Stimulated activated naive B cell treated with anti-CD40 and anti-IgM and Interleukin-4, amounts not matched to agents 10 μg/mL and 1 μg/mL and 100 μg/mL, for 72 hours (primary cell): Measurements from ENCODE around the gene IGFBP3.

Source experiments
- ATAC-seq, 2 donors: fragments of 150-1000 bp; cut with Tn5 transposase; replicated peaks; 2 replicates each; pipeline ENCODE4 v1.10.0; 2021; ENCODE audit warnings: moderate library complexity in 1 of 2
- DNase-seq: peaks from one replicate; pipeline ENCODE4 v3.0.0; 2021
- H3K27ac Mint-ChIP-seq: one replicate; pipeline ENCODE4 v1.8.0; 2022; ENCODE audit warnings: mild to moderate bottlenecking, mixed read lengths
- H3K27me3 Mint-ChIP-seq, 2 donors: one replicate each; pipeline ENCODE4 v1.8.0; 2022; ENCODE audit warnings: mixed read lengths in 2 of 2
- H3K36me3 Mint-ChIP-seq, 2 donors: one replicate each; pipeline ENCODE4 v1.8.0; 2022; ENCODE audit warnings: mixed read lengths in 2 of 2, mild to moderate bottlenecking in 1 of 2
- H3K4me1 Mint-ChIP-seq, 2 donors: one replicate each; pipeline ENCODE4 v1.8.0; 2022; ENCODE audit warnings: mixed read lengths in 2 of 2, mild to moderate bottlenecking in 1 of 2
- H3K4me3 Mint-ChIP-seq, 2 donors: one replicate each; pipeline ENCODE4 v1.8.0; 2022; ENCODE audit warnings: mild to moderate bottlenecking in 2 of 2, mixed read lengths in 2 of 2, moderate library complexity in 1 of 2
- H3K9me3 Mint-ChIP-seq, 2 donors: one replicate each; pipeline ENCODE4 v1.8.0; 2022; ENCODE audit warnings: mixed read lengths in 2 of 2, mild to moderate bottlenecking in 1 of 2

The IGFBP3 gene

DNA sequence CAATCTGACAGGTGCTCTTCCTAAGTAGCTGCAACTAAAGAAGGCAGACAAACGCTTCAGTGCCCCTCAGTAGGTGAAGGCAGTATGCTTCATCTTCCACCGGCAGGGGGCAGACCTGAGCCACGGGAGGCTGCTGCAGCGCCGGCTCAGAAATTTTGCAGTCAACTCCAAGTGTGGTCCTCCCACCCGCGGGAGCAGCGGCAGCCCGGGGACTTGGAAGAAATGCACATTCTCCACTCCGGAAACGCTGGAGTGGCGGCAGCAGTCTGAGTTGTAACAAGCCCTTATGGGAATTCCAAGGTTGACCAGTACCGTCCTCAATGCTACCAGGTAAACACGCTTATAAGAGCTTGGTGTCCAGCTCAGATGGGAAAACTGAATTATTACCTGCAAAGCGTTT, 3.4 kb downstream of the IGFBP3 start:
- no peaks in the 10 kb centered on the region for H3K9me3 Mint-ChIP-seq
- no peaks in the 10 kb centered on the region for H3K36me3 Mint-ChIP-seq
- no peak overlapping the region for H3K27ac Mint-ChIP-seq
- ATAC-seq (peak; percentile 69 to 74), DNase-seq (peak; percentile 49)
- peaks cover 8 to 20% of the 10 kb centered on the region in 2 donors for H3K4me1 Mint-ChIP-seq
- H3K27me3 Mint-ChIP-seq = peaks cover 50 to 69% of the 10 kb centered on the region in 2 donors
- H3K4me3 Mint-ChIP-seq = no peak overlapping the region

DNA sequence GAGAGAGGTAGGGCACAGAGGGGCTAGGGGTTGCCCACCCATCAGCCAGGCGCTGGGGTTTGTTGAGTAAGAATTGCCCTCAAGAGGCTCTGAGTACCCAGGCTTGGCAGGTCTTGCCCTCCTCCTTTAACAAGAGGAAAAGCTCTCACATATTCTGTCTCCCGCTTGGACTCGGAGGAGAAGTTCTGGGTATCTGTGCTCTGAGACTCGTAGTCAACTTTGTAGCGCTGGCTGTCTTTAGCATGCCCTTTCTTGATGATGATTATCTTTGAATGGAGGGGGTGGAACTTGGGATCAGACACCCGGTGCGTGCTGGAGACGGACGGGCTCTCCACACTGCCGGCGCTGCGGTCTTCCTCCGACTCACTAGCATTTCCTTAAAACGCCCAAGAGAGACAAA, 4.0 kb downstream of the IGFBP3 start:
- Mint-ChIP-seq H3K36me3 (no peaks in the 10 kb centered on the region), H3K4me1 (peaks cover 4 to 14% of the 10 kb centered on the region in 2 donors), H3K9me3 (no peaks in the 10 kb centered on the region), H3K4me3 (no peak overlapping the region), H3K27ac (no peak overlapping the region), H3K27me3 (peaks cover 45 to 63% of the 10 kb centered on the region in 2 donors)
- ATAC-seq (no peak), DNase-seq (no peak)

DNA sequence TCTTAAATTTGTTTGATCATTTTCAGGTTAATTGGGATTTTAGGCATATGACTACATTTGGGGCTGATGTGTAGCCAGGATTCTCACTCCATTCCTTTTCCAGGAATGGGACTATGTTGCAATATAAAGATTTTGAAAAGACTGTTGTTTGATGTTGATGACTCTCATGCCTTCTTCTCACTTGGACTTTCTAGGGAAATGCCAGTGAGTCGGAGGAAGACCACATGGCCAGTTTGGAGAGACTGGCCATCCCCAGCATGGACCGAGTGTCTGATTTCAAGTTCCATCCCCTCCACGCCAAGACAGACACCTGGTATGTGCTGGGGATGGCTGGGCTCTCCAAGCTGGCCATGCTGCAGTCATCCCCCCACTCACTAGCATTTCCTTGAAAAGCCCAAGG, 5.5 kb downstream of the IGFBP3 start:
- H3K4me3 Mint-ChIP-seq = no peak overlapping the region
- H3K27me3 Mint-ChIP-seq = peaks cover 49 to 63% of the 10 kb centered on the region in 2 donors
- H3K4me1 Mint-ChIP-seq = peaks cover 4 to 12% of the 10 kb centered on the region in 2 donors
- H3K9me3 Mint-ChIP-seq = no peaks in the 10 kb centered on the region
- H3K36me3 Mint-ChIP-seq = no peaks in the 10 kb centered on the region
- DNase-seq = no peak
- H3K27ac Mint-ChIP-seq = no peak overlapping the region
- ATAC-seq = no peak

DNA sequence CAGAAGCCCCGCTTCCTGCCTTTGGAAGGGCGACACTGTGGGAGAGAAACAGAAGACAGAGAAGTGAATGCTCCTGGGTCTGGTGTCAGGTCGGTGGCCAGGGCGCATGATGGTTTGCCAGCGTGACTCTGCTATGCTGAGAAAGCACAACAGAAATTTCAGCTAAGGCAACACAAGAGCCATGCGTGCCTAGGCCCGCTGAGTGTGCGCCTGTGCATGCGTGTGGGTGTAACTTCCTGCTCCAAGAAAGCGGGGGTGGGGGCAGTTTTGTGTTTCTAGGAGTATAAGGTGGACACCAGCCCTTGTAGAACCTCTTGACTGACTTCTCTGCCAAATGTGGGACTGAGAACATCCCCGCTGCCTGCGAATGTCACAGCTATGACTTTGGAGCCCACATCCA, 6.2 kb downstream of the IGFBP3 start:
- no peak for DNase-seq
- H3K9me3 Mint-ChIP-seq = no peaks in the 10 kb centered on the region
- no peak overlapping the region for H3K4me3 Mint-ChIP-seq
- no peak overlapping the region for H3K27ac Mint-ChIP-seq
- no peak for ATAC-seq
- H3K27me3 Mint-ChIP-seq = peaks cover 46 to 62% of the 10 kb centered on the region in 2 donors
- no peaks in the 10 kb centered on the region for H3K36me3 Mint-ChIP-seq
- peaks cover 0 to 6% of the 10 kb centered on the region in 2 donors for H3K4me1 Mint-ChIP-seq

DNA sequence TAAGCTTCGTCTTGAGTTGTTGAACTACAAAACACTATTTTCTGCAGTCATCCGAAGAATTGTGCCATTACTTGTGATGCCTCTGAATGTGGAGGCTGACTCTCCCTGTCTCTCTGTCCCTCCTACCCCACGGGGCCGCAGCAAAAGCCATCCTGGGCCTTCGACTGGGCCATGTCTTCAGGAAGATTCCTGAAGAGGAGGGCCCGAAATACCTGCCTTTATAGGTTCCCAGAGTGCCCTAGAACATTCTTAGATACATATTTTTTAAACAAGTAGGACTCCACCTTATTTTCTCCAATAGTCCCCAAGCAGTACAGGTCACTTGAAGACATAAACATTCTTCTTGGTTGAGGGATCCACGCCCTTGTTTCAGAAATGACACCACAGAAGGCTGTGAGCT, 8.1 kb downstream of the IGFBP3 start:
- Mint-ChIP-seq H3K9me3 (peaks cover 5 to 6% of the 10 kb centered on the region in 2 donors), H3K27me3 (peaks cover 46 to 61% of the 10 kb centered on the region in 2 donors), H3K27ac (no peak overlapping the region), H3K4me1 (peaks cover 0 to 6% of the 10 kb centered on the region in 2 donors), H3K36me3 (peaks cover 0 to 3% of the 10 kb centered on the region in 2 donors), H3K4me3 (no peak overlapping the region)
- no peak for ATAC-seq
- no peak for DNase-seq

DNA sequence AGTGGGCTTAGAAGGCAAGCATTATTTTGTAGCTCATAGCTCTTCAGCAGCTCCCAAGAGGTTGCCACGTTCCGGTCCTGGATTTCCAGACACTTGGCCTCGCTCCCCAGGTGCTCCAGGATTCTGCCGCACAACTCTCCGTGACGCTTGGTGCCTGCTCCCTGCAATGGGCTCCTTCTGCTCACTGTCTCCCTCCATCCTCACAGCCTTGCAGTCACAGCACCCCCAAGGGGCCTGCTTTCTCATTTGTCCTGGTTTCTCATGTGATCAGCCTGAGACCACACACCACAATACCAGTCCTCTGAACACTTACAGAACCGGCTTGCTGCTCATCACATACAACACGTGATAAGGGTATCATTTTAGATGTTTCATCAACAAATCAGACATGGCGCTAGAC, 9.8 kb downstream of the IGFBP3 start:
- no peaks in the 10 kb centered on the region for H3K4me1 Mint-ChIP-seq
- H3K4me3 Mint-ChIP-seq = no peak overlapping the region
- DNase-seq (no peak), ATAC-seq (no peak)
- H3K27me3 Mint-ChIP-seq = peaks cover 36 to 47% of the 10 kb centered on the region in 2 donors
- H3K27ac Mint-ChIP-seq = no peak overlapping the region
- H3K36me3 Mint-ChIP-seq = peaks cover 0 to 3% of the 10 kb centered on the region in 2 donors
- peaks cover 5 to 6% of the 10 kb centered on the region in 2 donors for H3K9me3 Mint-ChIP-seq

DNA sequence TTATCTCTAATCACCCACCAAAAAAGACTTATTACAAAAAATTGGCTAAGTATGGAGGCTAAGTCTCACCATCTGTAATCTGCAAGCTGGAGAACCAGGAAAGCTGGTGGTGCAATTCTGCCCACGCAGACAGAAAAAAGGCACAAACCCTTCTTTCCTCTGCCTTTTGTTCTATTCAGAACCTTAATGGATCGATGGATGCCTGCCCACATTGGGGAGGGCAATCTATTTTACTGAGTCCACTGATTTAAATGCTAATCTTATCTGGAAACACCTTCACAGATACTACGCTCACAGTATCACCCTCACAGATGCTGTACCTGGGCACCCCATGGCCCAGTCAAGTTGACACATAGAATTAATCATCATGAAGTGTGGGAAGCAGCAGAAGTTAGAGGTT, 10.2 kb downstream of the IGFBP3 start:
- no peak for ATAC-seq
- Mint-ChIP-seq H3K36me3 (peaks cover 0 to 3% of the 10 kb centered on the region in 2 donors), H3K27ac (no peak overlapping the region)

DNA sequence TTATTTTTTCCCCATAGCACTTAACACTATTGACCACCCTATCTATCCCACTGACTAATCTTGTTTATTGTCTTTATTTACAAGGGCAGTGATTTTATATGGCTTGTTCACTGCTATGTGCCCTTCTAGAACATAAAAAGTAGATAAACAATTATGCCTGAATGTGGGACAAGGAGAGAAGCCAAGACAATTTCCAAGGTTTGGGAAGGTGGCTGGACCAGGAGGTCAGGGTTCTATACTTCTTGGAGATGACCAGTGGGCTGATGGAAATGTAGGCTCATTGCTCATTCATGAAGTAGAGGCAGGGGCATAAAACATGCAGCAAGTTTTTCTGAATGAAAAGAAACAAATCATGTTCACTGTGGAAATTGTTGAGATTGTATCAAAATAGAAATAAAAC, 11.5 kb downstream of the IGFBP3 start:
- Mint-ChIP-seq H3K36me3 (peaks cover 0 to 3% of the 10 kb centered on the region in 2 donors), H3K4me3 (no peak overlapping the region), H3K27ac (no peak overlapping the region)

More for the DNA sequence above, 10.2 kb downstream of the IGFBP3 start:
- H3K4me1 Mint-ChIP-seq = no peaks in the 10 kb centered on the region
- H3K27me3 Mint-ChIP-seq = peaks cover 31 to 42% of the 10 kb centered on the region in 2 donors
- H3K9me3 Mint-ChIP-seq = peaks cover 5 to 6% of the 10 kb centered on the region in 2 donors
- H3K4me3 Mint-ChIP-seq = no peak overlapping the region
- no peak for DNase-seq

DNA sequence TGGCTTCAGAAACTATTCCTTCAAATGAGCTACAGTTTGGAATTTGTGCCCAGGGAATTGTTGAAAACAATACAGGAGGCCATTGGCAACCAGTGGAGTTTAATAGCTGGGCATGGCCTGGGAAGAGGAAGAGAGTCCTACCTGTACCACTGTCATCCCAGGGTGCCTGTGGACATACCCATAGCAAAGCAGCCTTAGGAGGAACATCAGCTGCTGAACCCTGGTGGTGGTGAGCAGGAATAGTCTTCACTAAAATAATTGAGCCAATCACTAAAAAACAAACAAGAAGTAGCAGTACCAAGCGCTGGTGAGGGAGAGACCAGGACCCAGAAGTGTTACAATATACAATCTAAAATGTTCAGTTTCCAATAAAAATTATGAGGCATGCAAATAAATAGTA, 18.3 kb downstream of the IGFBP3 start:
- Mint-ChIP-seq H3K27ac (no peak overlapping the region), H3K27me3 (peaks cover 17 to 23% of the 10 kb centered on the region in 2 donors), H3K36me3 (no peaks in the 10 kb centered on the region), H3K4me1 (peaks cover 0 to 3% of the 10 kb centered on the region in 2 donors), H3K9me3 (peaks cover 3% of the 10 kb centered on the region in 2 donors), H3K4me3 (no peak overlapping the region)
- ATAC-seq (no peak), DNase-seq (no peak)

More for the DNA sequence above, 11.5 kb downstream of the IGFBP3 start:
- ATAC-seq (no peak), DNase-seq (no peak)
- Mint-ChIP-seq H3K9me3 (peaks cover 5 to 6% of the 10 kb centered on the region in 2 donors), H3K4me1 (no peaks in the 10 kb centered on the region), H3K27me3 (peaks cover 27 to 39% of the 10 kb centered on the region in 2 donors)

DNA sequence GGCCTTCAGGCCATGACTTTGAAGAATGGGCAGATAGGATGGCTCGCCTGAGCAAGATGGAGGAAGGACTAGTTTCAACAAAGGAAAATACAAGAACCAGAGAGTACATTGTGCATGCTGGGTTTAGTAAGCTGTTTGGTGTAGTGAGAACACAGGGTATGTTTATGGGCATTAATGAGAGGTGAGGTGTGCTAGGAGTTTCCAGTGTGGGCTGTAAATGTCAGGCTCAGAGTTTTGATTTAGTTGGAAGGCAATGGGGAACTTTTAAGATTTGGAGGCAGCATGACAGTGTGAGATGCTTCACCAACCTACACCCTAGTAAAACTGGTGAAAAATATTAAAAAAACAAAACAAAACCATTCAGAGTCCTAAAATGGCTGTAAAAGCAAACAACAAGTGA, 19.5 kb downstream of the IGFBP3 start:
- ATAC-seq = peak; percentile 53 to 68

DNA sequence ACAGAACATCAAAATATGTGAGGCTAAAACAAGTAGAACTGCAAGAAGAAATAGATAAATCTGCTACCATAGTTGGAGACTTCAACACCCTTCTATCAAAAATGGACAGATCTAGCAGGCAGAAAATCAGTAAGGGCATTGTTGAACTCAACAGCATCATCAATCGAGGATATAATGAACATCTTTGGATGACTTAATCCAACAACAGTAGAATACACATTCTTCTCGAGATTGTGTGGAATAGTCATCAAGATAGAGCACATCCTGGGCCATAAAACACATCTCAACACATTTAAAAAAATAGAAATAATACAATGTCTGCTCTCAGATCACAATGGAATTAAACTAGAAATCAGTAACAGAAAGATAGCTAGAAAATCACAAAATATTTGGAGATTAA, 22.9 kb downstream of the IGFBP3 start:
- peaks cover 0 to 3% of the 10 kb centered on the region in 2 donors for H3K4me1 Mint-ChIP-seq
- DNase-seq (no peak), ATAC-seq (no peak)
- no peaks in the 10 kb centered on the region for H3K36me3 Mint-ChIP-seq
- no peak overlapping the region for H3K27ac Mint-ChIP-seq
- no peak overlapping the region for H3K4me3 Mint-ChIP-seq
- peaks cover 40 to 56% of the 10 kb centered on the region in 2 donors for H3K27me3 Mint-ChIP-seq
- H3K9me3 Mint-ChIP-seq = peaks cover 0 to 3% of the 10 kb centered on the region in 2 donors

More for the DNA sequence above, 19.5 kb downstream of the IGFBP3 start:
- Mint-ChIP-seq H3K36me3 (no peaks in the 10 kb centered on the region), H3K27me3 (peaks cover 17 to 26% of the 10 kb centered on the region in 2 donors), H3K9me3 (peaks cover 3% of the 10 kb centered on the region in 2 donors), H3K27ac (no peak overlapping the region), H3K4me1 (peaks cover 0 to 3% of the 10 kb centered on the region in 2 donors), H3K4me3 (no peak overlapping the region)
- no peak for DNase-seq

DNA sequence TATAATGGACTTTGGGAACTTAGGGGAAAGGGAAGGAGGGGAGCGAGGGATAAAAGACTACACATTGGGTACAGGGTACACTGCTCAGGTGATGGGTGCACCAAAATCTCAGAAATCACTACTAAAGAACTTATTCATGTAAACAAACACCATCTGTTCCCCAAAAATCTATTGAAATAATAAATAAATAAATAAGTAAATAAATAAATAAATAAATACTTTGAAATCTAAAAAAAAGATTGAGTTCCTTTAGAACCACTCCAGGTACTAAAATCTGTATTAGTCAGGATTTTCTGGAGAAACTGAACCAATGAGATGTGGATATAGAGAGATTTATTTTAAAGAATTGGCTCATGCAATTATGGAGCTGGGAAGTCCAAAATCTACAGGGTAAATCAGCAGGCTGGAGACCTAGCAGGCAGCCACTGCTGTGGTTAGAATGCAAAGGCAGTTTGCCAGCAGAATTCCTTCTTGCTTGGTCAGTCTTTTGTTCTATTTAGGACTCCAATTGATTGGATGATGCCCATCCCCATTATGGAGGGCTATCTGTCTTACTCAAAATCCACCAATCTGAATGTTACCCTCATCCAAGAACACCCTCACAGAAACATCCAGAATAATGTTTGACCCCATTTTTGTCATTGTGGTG, 23.9 kb downstream of the IGFBP3 start:
- no peaks in the 10 kb centered on the region for H3K36me3 Mint-ChIP-seq
- H3K9me3 Mint-ChIP-seq = no peaks in the 10 kb centered on the region
- H3K27ac Mint-ChIP-seq = no peak overlapping the region
- no peak overlapping the region for H3K4me3 Mint-ChIP-seq
- ATAC-seq (no peak), DNase-seq (no peak)
- H3K4me1 Mint-ChIP-seq = peaks cover 0 to 3% of the 10 kb centered on the region in 2 donors
- peaks cover 45 to 63% of the 10 kb centered on the region in 2 donors for H3K27me3 Mint-ChIP-seq

DNA sequence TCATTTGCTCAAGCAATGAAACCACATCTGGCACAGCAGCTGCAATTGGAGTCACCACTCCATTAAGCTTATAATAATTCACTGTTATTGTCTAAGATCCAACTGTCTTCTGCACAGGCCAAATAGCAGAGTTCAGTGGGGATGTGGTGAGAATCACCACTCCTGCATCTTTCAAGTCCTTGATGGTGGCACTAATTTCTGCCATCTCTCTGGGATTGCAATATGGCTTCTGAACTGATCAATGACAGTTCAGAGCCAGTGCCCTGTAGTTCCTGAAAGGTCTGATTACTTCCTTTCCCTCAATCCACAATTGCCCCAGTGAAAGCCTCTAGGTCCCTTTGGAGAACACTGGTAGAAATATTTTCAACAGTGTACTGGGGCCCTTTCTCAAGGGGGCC, 26.4 kb downstream of the IGFBP3 start:
- no peak overlapping the region for H3K4me3 Mint-ChIP-seq
- DNase-seq (no peak), ATAC-seq (no peak)
- no peak overlapping the region for H3K27ac Mint-ChIP-seq
- peaks cover 56 to 62% of the 10 kb centered on the region in 2 donors for H3K27me3 Mint-ChIP-seq
- H3K9me3 Mint-ChIP-seq = no peaks in the 10 kb centered on the region
- no peaks in the 10 kb centered on the region for H3K4me1 Mint-ChIP-seq
- H3K36me3 Mint-ChIP-seq = no peaks in the 10 kb centered on the region

DNA sequence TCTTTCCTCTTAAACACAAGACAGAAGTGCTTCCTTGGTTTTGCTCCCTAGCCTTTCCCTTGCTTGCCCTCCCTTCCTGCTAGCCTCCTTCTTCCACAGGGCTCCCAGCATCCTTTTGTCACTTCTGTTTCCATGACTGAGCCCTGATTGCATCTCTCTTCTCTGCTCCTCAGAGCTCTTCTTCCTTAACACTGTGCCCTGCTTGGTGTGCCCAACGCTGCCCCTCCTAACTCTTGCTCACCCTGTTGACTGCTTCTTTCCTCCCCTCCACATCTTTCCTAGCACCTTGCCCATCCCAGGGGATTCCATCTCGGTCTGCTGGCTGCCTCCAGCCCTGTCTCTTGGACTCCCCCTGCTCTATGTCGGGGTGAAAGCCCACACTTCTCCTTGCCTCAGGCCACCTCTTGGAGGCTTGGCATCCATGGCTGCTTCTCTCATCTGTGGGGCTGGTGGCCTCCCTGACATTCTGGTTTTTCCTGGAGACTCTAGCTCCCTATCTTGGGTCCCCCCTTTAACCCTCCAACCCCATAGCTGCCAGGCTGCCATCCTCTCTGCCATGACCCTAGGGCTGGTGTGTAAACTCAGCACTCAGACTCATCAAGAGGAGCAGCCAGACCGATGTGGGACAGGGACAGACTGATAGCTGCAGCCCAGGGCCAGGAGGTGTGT, 26.9 kb downstream of the IGFBP3 start:
- H3K4me1 Mint-ChIP-seq = no peaks in the 10 kb centered on the region
- ATAC-seq (no peak), DNase-seq (no peak)
- H3K27me3 Mint-ChIP-seq = peaks cover 61 to 67% of the 10 kb centered on the region in 2 donors
- H3K9me3 Mint-ChIP-seq = no peaks in the 10 kb centered on the region
- no peak overlapping the region for H3K4me3 Mint-ChIP-seq
- no peak overlapping the region for H3K27ac Mint-ChIP-seq
- no peaks in the 10 kb centered on the region for H3K36me3 Mint-ChIP-seq
